Tibial artery (tissue), 4 donors: ENCODE results near the gene BNC2.

Source experiments
- DNase-seq, 2 donors: peaks; one replicate each; pipeline ENCODE4 v3.0.0-alpha.2; 2019
- H3K27ac ChIP-seq, 2 donors: fragments of 200-600 bp; sonication (generic) in 1 of 2; 1 replicate in 1 of 2; 2 replicates in 1 of 2; pipeline ENCODE4 v1.5.1; 2018 to 2019; ENCODE audit warnings: mild to moderate bottlenecking in 1 of 2
- H3K27me3 ChIP-seq, 2 donors: fragments of 200-600 bp; sonication (generic) in 1 of 2; one replicate each; pipeline versions ENCODE4 v1.5.1 to v1.6.0; 2016 to 2019
- H3K36me3 ChIP-seq, 3 donors: fragments of 200-600 bp; sonication (generic) in 2 of 3; one replicate each; pipeline ENCODE4 v1.5.1; 2016 to 2019; ENCODE audit warnings: mild to moderate bottlenecking in 2 of 3
- H3K4me1 ChIP-seq, 4 donors: fragments of 200-600 bp; sonication (generic) in 2 of 4; 1 replicate in 3 of 4; 2 replicates in 1 of 4; pipeline ENCODE4 v1.5.1; 2016 to 2019
- H3K4me3 ChIP-seq, 2 donors: fragments of 200-600 bp; sonication (generic) in 1 of 2; 1 replicate in 1 of 2; 2 replicates in 1 of 2; pipeline ENCODE4 v1.5.1; 2018 to 2019; ENCODE audit warnings: mild to moderate bottlenecking in 2 of 2
- H3K9me3 ChIP-seq, 3 donors: fragments of 200-600 bp; sonication (generic) in 1 of 3; one replicate each; pipeline ENCODE4 v1.5.1; 2016 to 2019
- CTCF ChIP-seq, 2 experiments: fragments of 200-600 bp in 1 of 2; fragments of 450-650 bp in 1 of 2; IDR thresholded peaks; one replicate each; pipeline ENCODE4 v1.5.1; 2017 to 2019; ENCODE audit warnings: antibody characterized with exemption in 2 of 2, mild to moderate bottlenecking in 1 of 2, moderate library complexity in 1 of 2
- intact Hi-C: fragments of 100-400 bp; cut with DNase I; formaldehyde crosslinking; loops from one replicate; pipeline ENCODE4 v1.15.0; 2023; ENCODE audit warnings: low total_unique reads

The BNC2 gene

GRCh38 chr9:16866587-16866986 is 3.9 kb downstream of the BNC2 start:
- DNase-seq: no peak
- Histone ChIP-seq H3K27me3 (no peaks in the 10 kb centered on the region), H3K9me3 (no peaks in the 10 kb centered on the region), H3K36me3 (no peaks in the 10 kb centered on the region), H3K4me1 (peaks cover 0 to 13% (median 7%) of the 10 kb centered on the region in 4 donors), H3K27ac (no peak overlapping the region), H3K4me3 (no peak overlapping the region)
- TF ChIP-seq CTCF (IDR thresholded peaks at IDR 0.05): no peak
- intact Hi-C loops: no loop called here

GRCh38 chr9:16864649-16865434 is 5.6 kb downstream of the BNC2 start:
- TF ChIP-seq CTCF (IDR thresholded peaks at IDR 0.05): no peak
- intact Hi-C loops: no loop called here
- Histone ChIP-seq H3K27ac (no peak overlapping the region), H3K9me3 (no peaks in the 10 kb centered on the region), H3K36me3 (no peaks in the 10 kb centered on the region), H3K27me3 (no peaks in the 10 kb centered on the region), H3K4me1 (peaks cover 0 to 7% (median 2%) of the 10 kb centered on the region in 4 donors), H3K4me3 (no peak overlapping the region)
- no peak for DNase-seq

- H3K4me3 ChIP-seq: no peak overlapping the region
- no peaks in the 10 kb centered on the region for H3K4me1 ChIP-seq
- no peaks in the 10 kb centered on the region for H3K9me3 ChIP-seq
- no peak for DNase-seq
- intact Hi-C loops: no loop called here
- H3K27ac ChIP-seq: no peak overlapping the region
- no peak for TF ChIP-seq CTCF (IDR thresholded peaks at IDR 0.05)
- no peaks in the 10 kb centered on the region for H3K36me3 ChIP-seq
- H3K27me3 ChIP-seq: no peaks in the 10 kb centered on the region
These were observed 22.3 kb downstream of the BNC2 start for GRCh38 chr9:16848179-16848578.

- Histone ChIP-seq H3K27ac (no peak overlapping the region), H3K36me3 (no peaks in the 10 kb centered on the region), H3K4me3 (no peak overlapping the region), H3K27me3 (no peaks in the 10 kb centered on the region), H3K4me1 (no peaks in the 10 kb centered on the region), H3K9me3 (no peaks in the 10 kb centered on the region)
- TF ChIP-seq CTCF (IDR thresholded peaks at IDR 0.05): no peak
- intact Hi-C loops: no loop called here
- no peak for DNase-seq
These were observed 23.5 kb downstream of the BNC2 start for GRCh38 chr9:16846986-16847385.

- H3K27ac ChIP-seq: no peak overlapping the region
- intact Hi-C loops: no loop called here
- H3K9me3 ChIP-seq: no peaks in the 10 kb centered on the region
- H3K27me3 ChIP-seq: no peaks in the 10 kb centered on the region
- TF ChIP-seq CTCF (IDR thresholded peaks at IDR 0.05): no peak
- no peaks in the 10 kb centered on the region for H3K36me3 ChIP-seq
- H3K4me1 ChIP-seq: no peaks in the 10 kb centered on the region
- DNase-seq: no peak
- H3K4me3 ChIP-seq: no peak overlapping the region
These were observed 24.1 kb downstream of the BNC2 start for GRCh38 chr9:16846367-16846766.
